ENCODE data around the gene GLIPR1L1. TPM values are rescaled to one million over a fixed set of nuclear protein-coding genes. Genes with fewer than 3 reads are reported as not detected.

Gene GLIPR1L1
- polyA plus RNA-seq, 1 donor from 2014 or later = not detected

GRCh38 chr12:75315518-75315917, 19.0 kb upstream of the GLIPR1L1 start:
- no peak overlapping the region for H3K4me2 ChIP-seq (ENCODE audit: low read length)
- H4K20me1 ChIP-seq (ENCODE audit: insufficient read depth) = no peaks in the 10 kb centered on the region
- H3K36me3 ChIP-seq (ENCODE audit: insufficient read depth, low read length) = no peaks in the 10 kb centered on the region
- no peaks in the 10 kb centered on the region for H3K9me3 ChIP-seq (ENCODE audit: low read length)
- no peaks in the 10 kb centered on the region for H3K27me3 ChIP-seq (ENCODE audit: insufficient read depth, low read depth, low read length)
- no peaks in the 10 kb centered on the region for H3F3A ChIP-seq (ENCODE audit: insufficient read depth, low read length, poor library complexity, severe bottlenecking)
- H3K9me2 ChIP-seq (ENCODE audit: insufficient read depth, low read length) = no peaks in the 10 kb centered on the region
- H3K79me2 ChIP-seq (replicated peaks; ENCODE audit: insufficient read depth, low read length) = no peaks in the 10 kb centered on the region
- TF ChIP-seq REST (IDR thresholded peaks at IDR 0.05; ENCODE audit: borderline replicate concordance) = no peak
- TF ChIP-seq RAD21 (conservative IDR thresholded peaks at IDR 0.05) = no peak
- no peak for TF ChIP-seq EZH2 (IDR thresholded peaks at IDR 0.05; ENCODE audit: borderline replicate concordance, insufficient read depth, low read length, poor library complexity, severe bottlenecking)
- no peak for TF ChIP-seq TAF1 (IDR thresholded peaks at IDR 0.05; ENCODE audit: low read depth)
- TF ChIP-seq EP300 (conservative IDR thresholded peaks at IDR 0.05; ENCODE audit: poor library complexity, severe bottlenecking) = no peak
- TF ChIP-seq POLR2AphosphoS5 (IDR thresholded peaks at IDR 0.05) = no peak
- TF ChIP-seq MXI1 (conservative IDR thresholded peaks at IDR 0.05; ENCODE audit: poor library complexity, severe bottlenecking) = no peak
- no peak for TF ChIP-seq SMC3 (conservative IDR thresholded peaks at IDR 0.05; ENCODE audit: poor library complexity)
- TF ChIP-seq CTCF (IDR thresholded peaks at IDR 0.05; ENCODE audit: poor library complexity, severe bottlenecking) = no peak
- no peak overlapping the region for H3K4me3 ChIP-seq (ENCODE audit: low read length)
- H3K9ac ChIP-seq (ENCODE audit: low read length) = no peak overlapping the region
- H2AFZ ChIP-seq (ENCODE audit: low read depth, low read length) = no peak overlapping the region
- no peak overlapping the region for H3K27ac ChIP-seq (ENCODE audit: low read length)

GRCh38 chr12:75317784-75318183, 16.7 kb upstream of the GLIPR1L1 start:
- H3K4me3 ChIP-seq (ENCODE audit: low read length) = no peak overlapping the region
- no peak overlapping the region for H3K4me2 ChIP-seq (ENCODE audit: low read length)
- TF ChIP-seq EZH2 (IDR thresholded peaks at IDR 0.05; ENCODE audit: borderline replicate concordance, insufficient read depth, low read length, poor library complexity, severe bottlenecking) = no peak
- no peak for TF ChIP-seq EP300 (conservative IDR thresholded peaks at IDR 0.05; ENCODE audit: poor library complexity, severe bottlenecking)
- no peak for TF ChIP-seq REST (IDR thresholded peaks at IDR 0.05; ENCODE audit: borderline replicate concordance)
- TF ChIP-seq TAF1 (IDR thresholded peaks at IDR 0.05; ENCODE audit: low read depth) = no peak
- no peak for TF ChIP-seq SMC3 (conservative IDR thresholded peaks at IDR 0.05; ENCODE audit: poor library complexity)
- no peak for TF ChIP-seq POLR2AphosphoS5 (IDR thresholded peaks at IDR 0.05)
- TF ChIP-seq CTCF (IDR thresholded peaks at IDR 0.05; ENCODE audit: poor library complexity, severe bottlenecking) = no peak
- no peak for TF ChIP-seq MXI1 (conservative IDR thresholded peaks at IDR 0.05; ENCODE audit: poor library complexity, severe bottlenecking)
- no peak for TF ChIP-seq RAD21 (conservative IDR thresholded peaks at IDR 0.05)
- no peak overlapping the region for H3K9ac ChIP-seq (ENCODE audit: low read length)
- no peak overlapping the region for H2AFZ ChIP-seq (ENCODE audit: low read depth, low read length)
- H3K9me2 ChIP-seq (ENCODE audit: insufficient read depth, low read length) = no peaks in the 10 kb centered on the region
- no peaks in the 10 kb centered on the region for H3K27me3 ChIP-seq (ENCODE audit: insufficient read depth, low read depth, low read length)
- no peaks in the 10 kb centered on the region for H3K79me2 ChIP-seq (replicated peaks; ENCODE audit: insufficient read depth, low read length)
- no peaks in the 10 kb centered on the region for H3F3A ChIP-seq (ENCODE audit: insufficient read depth, low read length, poor library complexity, severe bottlenecking)
- no peaks in the 10 kb centered on the region for H3K36me3 ChIP-seq (ENCODE audit: insufficient read depth, low read length)
- no peaks in the 10 kb centered on the region for H3K9me3 ChIP-seq (ENCODE audit: low read length)
- no peak overlapping the region for H3K27ac ChIP-seq (ENCODE audit: low read length)
- H4K20me1 ChIP-seq (ENCODE audit: insufficient read depth) = no peaks in the 10 kb centered on the region
